ENCODE results near the gene PEX5. TPM values are rescaled to one million over a fixed set of nuclear protein-coding genes. Genes with fewer than 3 reads are reported as not detected.

The PEX5 gene
- total and polyA plus RNA-seq, 4 donors, result 19.8 to 59.8 (median 43.4) TPM

- Histone ChIP-seq H3K9me3 (ENCODE audit: control insufficient read depth in 4 of 4, insufficient read depth in 3 of 4, low read length in 3 of 4) (no peaks in the 10 kb centered on the region), H3K4me3 (no peak overlapping the region), H3K9ac (ENCODE audit: insufficient read depth in 1 of 2, low read length in 2 of 2) (no peak overlapping the region), H3K4me1 (ENCODE audit: control insufficient read depth in 5 of 5, insufficient read depth in 5 of 5, low read length in 5 of 5) (peaks cover 0 to 23% (median 3%) of the 10 kb centered on the region in 5 donors), H3K27me3 (ENCODE audit: control insufficient read depth in 3 of 3, insufficient read depth in 3 of 3, low read length in 2 of 3) (no peaks in the 10 kb centered on the region), H3K36me3 (ENCODE audit: control insufficient read depth in 4 of 4, insufficient read depth in 4 of 4, low read length in 4 of 4) (peaks cover 0 to 12% (median 0%) of the 10 kb centered on the region in 4 donors), H3K27ac (ENCODE audit: low read depth in 1 of 2, low read length in 1 of 2) (no peak overlapping the region)
- TF ChIP-seq CTCF (IDR thresholded peaks at IDR 0.05; ENCODE audit: control extremely low read depth, extremely low read depth), result no peak
- 94 to 95% methylated on average over 17 of the region's 17 CpGs for WGBS, 2 donors
- DNase-seq (no peak), ATAC-seq (ENCODE audit: insufficient read depth, low FRiP score) (no peak)
These were observed 32.1 kb upstream of the PEX5 start for GRCh38 chr12:7157391-7157790.

GRCh38 chr12:7158781-7159609 is 30.5 kb upstream of the PEX5 start:
- no peak overlapping the region for H3K27ac ChIP-seq (ENCODE audit: low read depth in 1 of 2, low read length in 1 of 2)
- DNase-seq, result no peak
- no peak for ATAC-seq (ENCODE audit: insufficient read depth, low FRiP score)
- H3K36me3 ChIP-seq (ENCODE audit: control insufficient read depth in 4 of 4, insufficient read depth in 4 of 4, low read length in 4 of 4), result peaks cover 0 to 12% (median 0%) of the 10 kb centered on the region in 4 donors
- H3K4me3 ChIP-seq, result no peak overlapping the region
- no peak for TF ChIP-seq CTCF (IDR thresholded peaks at IDR 0.05; ENCODE audit: control extremely low read depth, extremely low read depth)
- peaks cover 0 to 18% (median 3%) of the 10 kb centered on the region in 5 donors for H3K4me1 ChIP-seq (ENCODE audit: control insufficient read depth in 5 of 5, insufficient read depth in 5 of 5, low read length in 5 of 5)
- H3K9me3 ChIP-seq (ENCODE audit: control insufficient read depth in 4 of 4, insufficient read depth in 3 of 4, low read length in 3 of 4), result no peaks in the 10 kb centered on the region
- H3K9ac ChIP-seq (ENCODE audit: insufficient read depth in 1 of 2, low read length in 2 of 2), result no peak overlapping the region
- H3K27me3 ChIP-seq (ENCODE audit: control insufficient read depth in 3 of 3, insufficient read depth in 3 of 3, low read length in 2 of 3), result peaks cover 0 to 3% (median 0%) of the 10 kb centered on the region in 3 donors
- 71 to 79% methylated on average over 10 of the region's 10 CpGs for WGBS, 2 donors

- H3K4me1 ChIP-seq (ENCODE audit: control insufficient read depth in 5 of 5, insufficient read depth in 5 of 5, low read length in 5 of 5), result peaks cover 0 to 18% (median 3%) of the 10 kb centered on the region in 5 donors
- no peak overlapping the region for H3K9ac ChIP-seq (ENCODE audit: insufficient read depth in 1 of 2, low read length in 2 of 2)
- no peak for DNase-seq
- no peaks in the 10 kb centered on the region for H3K9me3 ChIP-seq (ENCODE audit: control insufficient read depth in 4 of 4, insufficient read depth in 3 of 4, low read length in 3 of 4)
- no peak overlapping the region for H3K4me3 ChIP-seq
- ATAC-seq (ENCODE audit: insufficient read depth, low FRiP score), result no peak
- H3K27me3 ChIP-seq (ENCODE audit: control insufficient read depth in 3 of 3, insufficient read depth in 3 of 3, low read length in 2 of 3), result peaks cover 0 to 3% (median 0%) of the 10 kb centered on the region in 3 donors
- H3K27ac ChIP-seq (ENCODE audit: low read depth in 1 of 2, low read length in 1 of 2), result no peak overlapping the region
- TF ChIP-seq CTCF (IDR thresholded peaks at IDR 0.05; ENCODE audit: control extremely low read depth, extremely low read depth), result no peak
- 75 to 77% methylated on average over 7 of the region's 7 CpGs for WGBS, 2 donors
- H3K36me3 ChIP-seq (ENCODE audit: control insufficient read depth in 4 of 4, insufficient read depth in 4 of 4, low read length in 4 of 4), result peaks cover 0 to 12% (median 0%) of the 10 kb centered on the region in 4 donors
These were observed 29.3 kb upstream of the PEX5 start for GRCh38 chr12:7160183-7160582.

Measured in lung (tissue), 12 donors.